ENCODE results near the gene VSNL1.

DNA sequence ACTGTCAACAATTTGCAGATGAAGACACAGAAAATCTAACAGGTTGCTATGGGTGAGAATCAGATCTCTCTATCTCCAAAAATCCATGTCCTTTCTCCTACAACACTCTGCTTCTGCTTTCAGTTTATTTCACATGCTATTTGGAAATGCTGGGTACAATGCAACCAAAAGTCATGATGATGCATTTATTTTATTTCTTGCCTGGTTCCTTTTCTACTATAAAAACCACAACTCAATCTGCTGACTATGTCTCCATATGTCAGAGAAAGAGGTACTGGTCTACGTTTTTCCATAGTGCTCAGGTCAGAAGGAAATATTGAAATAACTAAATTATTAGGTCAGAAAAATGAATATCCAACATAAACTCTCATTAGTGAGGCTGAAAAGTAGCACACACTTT is 42.8 kb upstream of the VSNL1 start:
- TF ChIP-seq, protein P1, sequence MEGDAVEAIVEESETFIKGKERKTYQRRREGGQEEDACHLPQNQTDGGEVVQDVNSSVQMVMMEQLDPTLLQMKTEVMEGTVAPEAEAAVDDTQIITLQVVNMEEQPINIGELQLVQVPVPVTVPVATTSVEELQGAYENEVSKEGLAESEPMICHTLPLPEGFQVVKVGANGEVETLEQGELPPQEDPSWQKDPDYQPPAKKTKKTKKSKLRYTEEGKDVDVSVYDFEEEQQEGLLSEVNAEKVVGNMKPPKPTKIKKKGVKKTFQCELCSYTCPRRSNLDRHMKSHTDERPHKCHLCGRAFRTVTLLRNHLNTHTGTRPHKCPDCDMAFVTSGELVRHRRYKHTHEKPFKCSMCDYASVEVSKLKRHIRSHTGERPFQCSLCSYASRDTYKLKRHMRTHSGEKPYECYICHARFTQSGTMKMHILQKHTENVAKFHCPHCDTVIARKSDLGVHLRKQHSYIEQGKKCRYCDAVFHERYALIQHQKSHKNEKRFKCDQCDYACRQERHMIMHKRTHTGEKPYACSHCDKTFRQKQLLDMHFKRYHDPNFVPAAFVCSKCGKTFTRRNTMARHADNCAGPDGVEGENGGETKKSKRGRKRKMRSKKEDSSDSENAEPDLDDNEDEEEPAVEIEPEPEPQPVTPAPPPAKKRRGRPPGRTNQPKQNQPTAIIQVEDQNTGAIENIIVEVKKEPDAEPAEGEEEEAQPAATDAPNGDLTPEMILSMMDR (IDR thresholded peaks at IDR 0.05): no peak
- TF ChIP-seq EZH2 (IDR thresholded peaks at IDR 0.05) (no peak), EZH2phosphoT487 (IDR thresholded peaks at IDR 0.05) (no peak)
